Thymus (tissue), 11 donors: ENCODE results near the gene ANKS1B. TPM values are rescaled to one million over a fixed set of nuclear protein-coding genes. Genes with fewer than 3 reads are reported as not detected.
A peak's percentile ranks its signal among the peaks of the same experiment; 100 is the strongest.

Source experiments
- DNase-seq, 9 donors: peaks; one replicate each; pipeline ENCODE4 v3.0.0-alpha.2; 2013; ENCODE audit warnings: low spot score in 9 of 9, low read depth in 6 of 9, missing footprints in 1 of 9
- H3K27ac ChIP-seq, 2 donors: one replicate each; pipeline ENCODE4 v1.5.1; 2013; ENCODE audit warnings: control low read depth in 1 of 2, low read depth in 1 of 2, low read length in 1 of 2, mild to moderate bottlenecking in 1 of 2, moderate library complexity in 1 of 2
- H3K27me3 ChIP-seq, 2 donors: one replicate each; pipeline ENCODE4 v1.5.1; 2013; ENCODE audit warnings: low read length in 1 of 2; ENCODE audit not compliant: control insufficient read depth in 2 of 2, insufficient read depth in 1 of 2
- H3K36me3 ChIP-seq, 2 donors: one replicate each; pipeline ENCODE4 v1.5.1; 2013; ENCODE audit warnings: low read length in 1 of 2, mild to moderate bottlenecking in 1 of 2, moderate library complexity in 1 of 2; ENCODE audit not compliant: control insufficient read depth in 2 of 2, insufficient read depth in 2 of 2
- H3K4me1 ChIP-seq, 2 donors: one replicate each; pipeline ENCODE4 v1.5.1; 2013; ENCODE audit warnings: low read length in 2 of 2; ENCODE audit not compliant: control insufficient read depth in 2 of 2, insufficient read depth in 2 of 2
- H3K4me3 ChIP-seq, 2 donors: one replicate each; pipeline ENCODE4 v1.5.1; 2013; ENCODE audit warnings: low read length in 2 of 2, control low read depth in 1 of 2, mild to moderate bottlenecking in 1 of 2
- H3K9me3 ChIP-seq, 2 donors: one replicate each; pipeline ENCODE4 v1.5.1; 2013; ENCODE audit warnings: low read length in 1 of 2, mild to moderate bottlenecking in 1 of 2; ENCODE audit not compliant: control insufficient read depth in 2 of 2, insufficient read depth in 1 of 2
- WGBS: extraction: QIAGEN DNeasy Blood & Tissue Kit; methylation state at CpG from one replicate; pipeline ENCODE4 v1.1.7; 2013; 5-methylcytosine and 5-hydroxymethylcytosine counted together
- polyA plus RNA-seq: library from polyadenylated mRNA; stranded (reverse); fragments of 200-250 nt; gene quantifications from one replicate; pipeline ENCODE4 v1.2.3, GENCODE V29; 2013
- total RNA-seq: library from RNA; stranded (reverse); fragments of 120-200 nt; gene quantifications from one replicate; pipeline ENCODE4 v1.2.4, GENCODE V29; 2013
- donor health status: healthy.

The ANKS1B gene
- total and polyA plus RNA-seq, 2 donors, result 3.5 to 4.9 TPM

- H3K36me3 ChIP-seq, result peaks cover 19 to 28% of the 10 kb centered on the region in 2 donors
- no peaks in the 10 kb centered on the region for H3K4me1 ChIP-seq
- H3K27me3 ChIP-seq, result no peaks in the 10 kb centered on the region
- H3K4me3 ChIP-seq, result no peak overlapping the region
- DNase-seq, result no peak
- WGBS, result 98% methylated on average over 5 of the region's 5 CpGs
- no peak overlapping the region for H3K27ac ChIP-seq
- H3K9me3 ChIP-seq, result no peaks in the 10 kb centered on the region
These were observed 1257.5 kb downstream of the ANKS1B start for GRCh38 chr12:98727196-98727595.

- Histone ChIP-seq H3K4me3 (no peak overlapping the region), H3K4me1 (no peaks in the 10 kb centered on the region), H3K36me3 (peaks cover 19 to 25% of the 10 kb centered on the region in 2 donors), H3K27me3 (no peaks in the 10 kb centered on the region), H3K27ac (no peak overlapping the region), H3K9me3 (no peaks in the 10 kb centered on the region)
- 93% methylated on average over 5 of the region's 5 CpGs for WGBS
- peak in 2 of 9 donors; percentile 24 to 39 for DNase-seq
These were observed 1259.1 kb downstream of the ANKS1B start for GRCh38 chr12:98725476-98726247.

- no peaks in the 10 kb centered on the region for H3K4me1 ChIP-seq
- H3K9me3 ChIP-seq, result no peaks in the 10 kb centered on the region
- no peak overlapping the region for H3K27ac ChIP-seq
- no peak overlapping the region for H3K4me3 ChIP-seq
- peaks cover 19 to 25% of the 10 kb centered on the region in 2 donors for H3K36me3 ChIP-seq
- DNase-seq, result no peak
- H3K27me3 ChIP-seq, result no peaks in the 10 kb centered on the region
- WGBS, result 95% methylated on average over 5 of the region's 5 CpGs
These were observed 1260.2 kb downstream of the ANKS1B start for GRCh38 chr12:98724384-98725155.

- H3K9me3 ChIP-seq, result no peaks in the 10 kb centered on the region
- no peak for DNase-seq
- no peaks in the 10 kb centered on the region for H3K27me3 ChIP-seq
- WGBS, result 94% methylated on average over 2 of the region's 2 CpGs
- H3K4me1 ChIP-seq, result no peaks in the 10 kb centered on the region
- H3K4me3 ChIP-seq, result no peak overlapping the region
- H3K27ac ChIP-seq, result no peak overlapping the region
- peaks cover 8 to 12% of the 10 kb centered on the region in 2 donors for H3K36me3 ChIP-seq
These were observed 1263.5 kb downstream of the ANKS1B start for GRCh38 chr12:98721204-98721702.

- no peaks in the 10 kb centered on the region for H3K4me1 ChIP-seq
- 83% methylated on average over 6 of the region's 6 CpGs for WGBS
- H3K27ac ChIP-seq, result no peak overlapping the region
- no peaks in the 10 kb centered on the region for H3K9me3 ChIP-seq
- no peak for DNase-seq
- H3K4me3 ChIP-seq, result no peak overlapping the region
- H3K27me3 ChIP-seq, result no peaks in the 10 kb centered on the region
- peaks cover 2 to 6% of the 10 kb centered on the region in 2 donors for H3K36me3 ChIP-seq
These were observed 1264.9 kb downstream of the ANKS1B start for GRCh38 chr12:98719515-98720504.

- Histone ChIP-seq H3K36me3 (peaks cover 1 to 15% of the 10 kb centered on the region in 2 donors), H3K4me3 (no peak overlapping the region), H3K27me3 (no peaks in the 10 kb centered on the region), H3K27ac (no peak overlapping the region), H3K4me1 (no peaks in the 10 kb centered on the region), H3K9me3 (no peaks in the 10 kb centered on the region)
- no peak for DNase-seq
- 99% methylated on average over 4 of the region's 4 CpGs for WGBS
These were observed 1270.3 kb downstream of the ANKS1B start for GRCh38 chr12:98714426-98714825.

GRCh38 chr12:98709022-98709421 is 1275.7 kb downstream of the ANKS1B start:
- no peaks in the 10 kb centered on the region for H3K27me3 ChIP-seq
- H3K36me3 ChIP-seq, result peaks cover 5 to 15% of the 10 kb centered on the region in 2 donors
- H3K27ac ChIP-seq, result no peak overlapping the region
- no peak for DNase-seq
- WGBS, result 96% methylated on average over 1 of the region's 1 CpG
- H3K9me3 ChIP-seq, result no peaks in the 10 kb centered on the region
- no peaks in the 10 kb centered on the region for H3K4me1 ChIP-seq
- H3K4me3 ChIP-seq, result no peak overlapping the region

GRCh38 chr12:98701166-98701565 is 1283.6 kb downstream of the ANKS1B start:
- 97% methylated on average over 1 of the region's 1 CpG for WGBS
- no peaks in the 10 kb centered on the region for H3K36me3 ChIP-seq

More at GRCh38 chr12:98701166-98701565, 1283.6 kb downstream of the ANKS1B start:
- no peak overlapping the region for H3K27ac ChIP-seq
- H3K4me3 ChIP-seq, result no peak overlapping the region
- no peaks in the 10 kb centered on the region for H3K4me1 ChIP-seq
- no peaks in the 10 kb centered on the region for H3K9me3 ChIP-seq
- no peaks in the 10 kb centered on the region for H3K27me3 ChIP-seq
- no peak for DNase-seq
